CD4-positive, alpha-beta T cell treated with Interferon gamma for 1 hour (primary cell): Measurements from ENCODE around the gene HNRNPL.
"Not testable (repeated sequence)": the region's sequence is repeated elsewhere in the genome, so short reads cannot be mapped to it uniquely, and the experiment has no call there.

Source experiments
- DNase-seq: peaks from one replicate; pipeline ENCODE4 v3.0.0-alpha.2; 2020

The HNRNPL gene

DNA sequence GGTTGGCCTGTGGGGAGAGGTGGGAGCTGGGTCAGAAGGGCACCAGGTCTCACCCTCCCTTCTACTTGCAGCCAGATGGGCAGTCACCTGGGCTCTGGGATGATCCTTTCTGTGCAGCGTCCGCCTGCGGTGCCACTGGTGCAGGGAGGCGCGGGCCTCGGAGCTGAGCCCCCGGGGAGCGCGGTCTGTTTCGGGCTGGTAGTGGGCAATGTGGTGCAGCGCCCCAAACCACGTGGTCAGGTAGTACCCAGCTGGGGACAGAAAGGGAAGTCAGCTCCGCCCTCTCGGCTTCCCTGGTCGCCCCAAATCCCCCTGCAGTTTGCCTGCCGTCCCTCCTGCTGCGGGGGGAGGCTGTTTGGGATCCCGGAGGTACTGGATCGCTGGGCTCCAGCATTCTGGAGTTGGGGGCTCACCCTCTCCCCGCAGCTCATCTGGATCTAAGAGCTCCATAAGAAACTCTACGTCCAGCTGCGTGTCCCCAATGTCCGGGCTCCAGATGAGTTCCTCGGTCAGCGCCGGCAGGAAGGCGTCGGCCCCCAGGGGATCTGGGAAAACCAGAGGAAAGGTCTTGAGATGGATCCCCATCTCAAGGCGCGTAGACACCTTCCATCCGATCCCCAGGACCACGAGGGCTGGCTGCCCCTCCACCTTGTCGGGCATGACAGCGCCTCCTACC is 19.5 kb upstream of the HNRNPL start:
- peak; percentile 37 for DNase-seq

DNA sequence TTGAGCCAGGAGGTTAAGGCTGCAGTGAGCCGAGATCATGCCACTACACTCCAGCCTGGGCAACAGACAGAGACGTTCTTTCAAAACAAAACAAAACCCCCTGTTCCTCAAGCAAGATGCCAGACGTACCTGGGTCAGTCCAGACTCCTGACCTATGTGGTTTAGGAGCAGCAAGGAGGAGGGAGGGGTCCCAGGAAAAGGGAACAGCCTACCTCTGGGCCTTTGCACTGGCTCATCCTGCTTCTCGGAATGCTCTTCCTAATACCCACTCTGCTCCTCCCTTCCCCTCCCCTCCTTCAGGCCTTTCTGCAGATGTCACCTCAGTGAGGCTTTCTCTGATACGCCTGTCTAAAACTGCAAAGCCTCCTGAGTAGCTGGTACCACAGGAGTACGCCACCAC is 18.8 kb upstream of the HNRNPL start:
- DNase-seq: no peak

DNA sequence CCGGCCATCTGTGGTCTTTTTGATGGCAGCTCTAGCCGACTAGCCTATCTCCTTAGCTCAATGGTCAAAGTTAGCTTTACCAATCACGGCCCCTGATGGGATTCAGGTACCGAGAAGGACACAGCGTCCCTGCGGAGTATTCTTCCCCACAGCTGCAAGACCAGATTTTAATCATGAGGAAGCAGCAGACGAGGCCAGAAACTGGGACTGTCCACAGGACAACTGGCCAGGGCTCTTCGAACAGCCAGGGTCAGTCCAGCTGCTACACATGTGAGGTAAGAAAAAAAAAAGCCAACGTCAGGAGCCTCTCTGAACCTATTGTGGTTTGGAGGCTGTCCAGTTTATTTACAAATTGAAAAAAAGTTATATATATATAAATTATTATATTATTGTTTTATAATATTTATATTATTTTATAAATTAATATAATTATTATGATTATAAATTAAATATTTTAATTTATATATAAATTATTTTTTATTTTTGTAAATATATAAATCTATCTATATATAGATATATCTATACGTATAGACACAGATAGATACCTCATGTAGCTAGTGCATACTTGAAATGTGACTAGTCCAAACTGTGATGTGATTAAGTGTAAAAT is 17.5 kb upstream of the HNRNPL start:
- no peak for DNase-seq

DNA sequence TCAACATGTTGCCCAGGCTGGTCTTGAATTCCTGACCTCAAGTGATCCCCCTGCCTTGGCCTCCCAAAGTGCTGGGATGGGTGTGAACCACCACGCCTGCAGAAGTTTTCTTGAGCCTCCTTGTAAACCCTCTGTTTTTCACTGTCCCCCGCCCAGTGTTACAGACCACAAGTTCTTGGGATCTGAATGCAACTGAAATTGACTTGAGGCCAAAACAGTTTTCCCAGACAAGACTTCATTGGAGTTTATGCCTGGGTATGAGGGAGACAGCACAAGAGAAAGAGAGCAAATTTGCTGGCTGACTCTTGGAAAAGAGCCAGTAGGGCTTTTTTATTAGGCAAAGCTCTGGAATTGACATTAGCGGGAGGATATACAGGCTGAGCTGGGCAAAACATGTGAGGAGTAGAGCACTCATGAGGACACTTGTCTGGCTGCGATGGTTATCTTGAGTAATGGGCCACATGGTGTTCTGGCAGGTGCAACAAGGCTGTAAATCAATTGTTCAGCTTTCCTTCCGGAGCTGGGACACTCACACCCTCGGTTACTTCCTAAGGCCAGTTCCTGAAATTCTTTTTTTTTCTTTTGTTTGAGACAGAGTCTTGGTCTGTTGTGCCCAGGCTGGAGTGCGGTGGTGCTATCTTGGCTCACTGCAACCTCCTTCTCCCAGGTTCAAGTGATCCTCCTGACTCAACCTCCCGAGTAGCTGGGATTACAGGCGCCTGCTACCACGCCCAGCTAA is 12.7 kb upstream of the HNRNPL start:
- no peak for DNase-seq

DNA sequence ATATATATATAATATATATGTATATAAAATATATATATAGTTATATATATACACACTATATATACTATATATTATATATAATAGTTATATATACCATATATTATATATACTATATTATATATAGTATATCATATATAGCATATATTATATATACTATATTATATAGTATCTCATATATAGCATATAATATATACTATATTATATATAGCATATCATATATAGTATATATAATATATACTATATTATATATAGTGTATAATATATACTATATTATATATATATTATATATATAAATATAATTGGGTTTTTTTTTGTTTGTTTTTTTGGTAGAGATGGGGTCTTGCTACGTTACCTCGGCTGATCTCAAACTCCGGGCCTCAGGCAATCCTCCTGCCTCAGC is 11.6 kb upstream of the HNRNPL start:
- no peak for DNase-seq

DNA sequence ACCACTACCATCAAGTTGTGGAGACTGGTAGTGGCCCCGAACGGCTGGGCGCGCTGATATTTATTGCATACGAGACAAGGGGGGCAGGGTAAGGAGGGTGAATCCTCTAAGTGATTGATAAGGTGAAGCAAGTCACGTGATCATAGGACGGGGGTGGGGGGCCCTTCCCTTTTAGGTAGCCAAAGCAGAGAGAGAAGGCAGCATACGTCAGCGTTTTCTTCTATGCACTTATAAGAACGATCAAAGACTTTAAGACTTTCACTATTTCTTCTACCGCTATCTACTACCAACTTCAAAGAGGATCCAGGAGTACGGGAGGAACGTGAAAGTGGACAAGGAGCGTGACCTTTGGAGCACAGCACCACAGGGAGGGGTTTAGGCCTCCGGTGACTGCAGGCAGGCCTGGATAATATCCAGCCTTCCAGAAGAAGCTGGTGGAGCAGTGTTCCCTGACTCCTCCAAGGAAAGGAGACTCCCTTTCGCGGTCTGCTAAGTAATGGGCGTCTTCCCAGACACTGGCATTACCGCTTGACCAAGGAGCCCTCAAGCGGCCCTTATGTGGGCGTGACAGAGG is 9.9 kb upstream of the HNRNPL start:
- DNase-seq: not testable (repeated sequence)

DNA sequence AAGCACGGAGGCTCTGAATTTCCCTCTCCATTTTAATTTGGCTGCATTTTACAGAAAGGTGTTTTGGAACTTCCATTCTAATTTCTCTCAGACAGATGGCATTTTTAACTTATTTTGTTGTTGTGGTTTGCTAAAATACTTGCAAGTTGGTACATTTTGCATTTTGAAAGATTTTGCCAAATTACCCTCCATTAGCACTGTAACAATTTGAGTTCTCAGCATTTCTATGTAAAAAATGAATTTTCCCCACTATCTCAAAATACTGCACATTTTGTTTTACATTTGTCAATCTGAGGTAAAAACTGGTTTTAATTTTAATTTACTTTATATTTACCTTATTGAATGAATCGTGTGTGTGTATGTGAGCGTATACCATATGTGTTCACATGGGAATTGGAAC is 7.0 kb upstream of the HNRNPL start:
- no peak for DNase-seq

DNA sequence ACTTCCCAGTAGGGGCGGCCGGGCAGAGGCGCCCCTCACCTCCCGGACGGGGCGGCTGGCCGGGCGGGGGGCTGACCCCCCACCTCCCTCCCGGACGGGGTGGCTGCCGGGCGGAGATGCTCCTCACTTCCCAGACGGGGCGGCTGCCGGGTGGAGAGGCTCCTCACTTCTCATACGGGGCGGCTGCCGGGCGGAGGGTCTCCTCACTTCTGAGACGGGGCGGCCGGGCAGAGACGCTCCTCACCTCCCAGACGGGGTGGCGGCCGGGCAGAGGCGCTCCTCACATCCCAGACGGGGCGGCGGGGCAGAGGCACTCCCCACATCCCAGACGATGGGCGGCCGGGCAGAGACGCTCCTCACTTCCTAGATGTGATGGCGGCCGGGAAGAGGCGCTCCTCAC is 6.0 kb upstream of the HNRNPL start:
- not testable (repeated sequence) for DNase-seq

DNA sequence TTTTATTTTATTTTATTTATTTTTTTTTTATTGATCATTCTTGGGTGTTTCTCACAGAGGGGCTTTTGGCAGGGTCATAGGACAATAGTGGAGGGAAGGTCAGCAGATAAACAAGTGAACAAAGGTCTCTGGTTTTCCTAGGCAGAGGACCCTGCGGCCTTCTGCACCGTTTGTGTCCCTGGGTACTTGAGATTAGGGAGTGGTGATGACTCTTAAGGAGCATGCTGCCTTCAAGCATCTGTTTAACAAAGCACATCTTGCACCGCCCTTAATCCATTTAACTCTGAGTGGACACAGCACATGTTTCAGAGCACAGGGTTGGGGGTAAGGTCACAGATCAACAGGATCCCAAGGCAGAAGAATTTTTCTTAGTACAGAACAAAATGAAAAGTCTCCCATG is 5.2 kb upstream of the HNRNPL start:
- DNase-seq: not testable (repeated sequence)

DNA sequence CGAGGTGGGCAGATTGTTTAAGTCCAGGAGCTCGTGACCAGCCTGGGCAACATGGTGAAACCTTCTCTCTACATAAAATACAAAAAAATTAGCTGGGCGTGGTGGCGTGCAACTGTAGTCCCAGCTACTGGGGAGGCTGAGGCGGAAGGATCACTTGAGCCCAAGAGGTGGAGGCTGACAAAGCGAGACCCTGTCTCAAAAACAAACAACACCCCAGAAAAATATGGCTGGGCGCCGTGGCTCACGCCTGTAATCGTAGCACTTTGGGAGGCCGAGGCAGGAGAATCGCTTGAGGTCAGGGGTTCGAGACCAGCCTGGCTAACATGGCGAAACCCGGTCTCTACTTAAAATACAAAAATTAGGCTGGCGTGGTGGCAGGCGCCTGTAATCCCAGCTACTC is 3.4 kb upstream of the HNRNPL start:
- no peak for DNase-seq

DNA sequence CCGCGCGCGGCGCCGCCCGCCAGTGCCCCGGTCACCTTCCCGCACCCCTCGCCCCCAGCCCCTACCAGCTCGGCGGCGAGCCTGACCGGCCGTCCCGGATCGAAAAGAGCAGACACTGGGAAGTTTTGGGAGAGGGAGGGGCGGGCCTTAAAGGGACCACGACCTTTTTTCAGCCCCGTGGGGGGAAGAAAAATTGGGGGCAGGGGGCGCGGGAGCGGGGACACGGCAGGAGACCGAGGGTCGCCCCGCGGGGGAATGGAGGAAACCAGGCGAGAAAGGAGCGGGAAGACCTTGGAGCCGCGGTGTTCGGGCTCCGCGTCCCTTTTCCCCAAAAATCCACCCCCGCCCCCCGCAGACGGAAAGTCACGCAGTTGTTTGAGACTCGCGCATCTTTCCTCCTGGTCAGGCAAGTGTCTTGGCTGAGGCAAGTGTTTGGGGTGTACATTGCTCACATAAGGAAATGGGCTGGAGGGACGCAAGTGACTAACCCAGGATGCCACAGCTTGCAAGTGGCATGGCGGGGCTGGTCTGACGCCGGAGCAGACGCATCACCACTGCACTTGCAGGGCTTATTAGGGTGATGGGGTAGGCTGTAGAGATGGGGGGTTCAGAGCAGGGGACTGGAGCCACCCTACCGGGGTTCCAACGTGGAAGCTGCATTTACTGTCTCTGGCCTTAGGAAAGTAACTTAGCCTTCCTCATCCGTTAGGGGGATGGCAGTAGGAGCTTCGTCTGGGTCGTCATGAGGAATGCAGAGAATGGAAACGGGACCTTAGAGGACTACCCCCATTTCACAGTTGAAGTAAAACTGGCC is 2.7 kb upstream of the HNRNPL start:
- DNase-seq: peak; percentile 74

DNA sequence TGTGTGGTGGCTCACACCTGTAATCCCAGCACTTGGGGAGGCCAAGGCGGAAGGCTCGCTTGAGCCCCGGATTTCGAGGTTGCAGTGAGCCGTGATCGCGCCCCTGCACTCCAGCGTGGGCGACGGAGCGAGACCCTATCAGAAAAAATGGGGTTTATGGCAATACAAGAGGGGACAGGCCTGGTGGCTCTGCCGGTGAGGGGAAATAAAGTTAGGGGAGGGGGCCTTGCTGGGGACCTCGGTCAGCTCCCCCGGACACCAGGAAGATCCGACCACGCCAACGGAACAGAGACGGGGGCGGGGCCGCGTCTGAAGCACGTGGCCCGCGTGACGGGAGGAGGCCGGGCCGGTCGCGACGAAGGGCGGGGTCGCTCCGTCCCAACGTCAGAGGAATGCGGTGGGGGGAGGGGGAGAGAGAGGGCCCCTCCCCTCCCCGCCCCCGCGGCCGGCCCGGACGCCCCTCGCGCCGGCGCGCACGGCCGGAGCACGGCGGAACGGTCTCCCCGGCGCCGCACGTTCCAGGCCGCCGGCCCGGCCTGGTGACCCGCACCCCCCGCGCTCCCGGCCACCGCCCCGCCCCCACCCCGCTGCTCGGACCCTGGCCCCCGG is 1.9 kb upstream of the HNRNPL start:
- DNase-seq: peak; percentile 90

DNA sequence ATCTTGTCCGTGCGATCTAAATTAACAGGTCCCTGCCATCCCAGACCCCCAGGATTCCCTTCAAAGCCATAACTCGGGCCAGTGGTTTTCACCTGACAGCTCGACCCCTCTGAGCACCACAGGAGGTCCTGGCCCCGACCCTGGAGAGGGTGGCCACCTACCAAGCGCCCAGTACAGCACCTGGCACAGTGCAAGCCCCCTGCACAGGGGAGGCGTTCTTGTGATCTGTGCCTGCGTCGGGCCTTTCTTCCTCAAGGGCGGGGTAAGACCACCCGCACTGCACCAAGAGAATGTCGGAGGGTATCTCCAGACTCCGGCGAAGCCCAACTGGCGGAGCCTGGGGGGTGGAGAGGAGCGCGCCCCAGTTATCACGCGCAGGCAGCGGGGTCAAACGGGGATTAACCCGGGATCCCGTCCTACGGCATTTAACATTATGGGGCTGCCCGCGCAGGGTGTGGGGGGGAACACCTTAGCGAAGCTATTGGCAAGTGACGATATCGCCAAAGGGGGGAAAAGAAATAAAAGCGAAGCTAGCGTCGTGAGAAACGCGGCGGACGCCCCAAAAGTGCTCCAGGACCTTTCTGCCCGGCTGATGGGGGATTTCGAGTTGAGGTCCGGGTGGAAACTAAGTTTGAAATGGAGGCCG is 1.3 kb upstream of the HNRNPL start:
- DNase-seq: peak; percentile 48

DNA sequence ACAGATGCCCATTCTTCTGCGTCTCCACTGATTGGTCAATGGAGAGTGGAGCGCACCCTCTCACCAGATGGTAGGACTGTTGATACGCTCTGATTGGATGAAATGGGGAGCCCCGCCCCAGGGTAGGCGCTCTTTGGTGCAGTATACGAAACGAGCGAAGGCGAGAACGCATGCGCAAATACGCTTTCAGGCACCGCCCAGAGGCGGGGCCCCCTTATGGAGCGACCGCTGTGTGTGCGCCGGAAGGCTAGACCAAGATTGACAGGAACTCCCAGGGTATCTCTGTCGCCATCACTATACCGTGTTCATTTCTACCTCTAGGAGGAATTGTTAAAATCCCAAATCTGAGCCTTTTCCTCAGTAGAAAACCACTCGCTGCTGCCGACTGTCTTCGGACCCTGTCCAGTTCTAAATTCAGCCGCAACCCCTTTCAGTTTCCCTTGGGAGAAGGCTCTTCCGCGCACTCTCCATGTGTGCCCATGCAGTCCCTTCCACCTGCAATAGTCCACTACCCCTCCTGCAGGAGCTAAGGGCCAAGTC is 720 bp upstream of the HNRNPL start:
- DNase-seq: no peak

DNA sequence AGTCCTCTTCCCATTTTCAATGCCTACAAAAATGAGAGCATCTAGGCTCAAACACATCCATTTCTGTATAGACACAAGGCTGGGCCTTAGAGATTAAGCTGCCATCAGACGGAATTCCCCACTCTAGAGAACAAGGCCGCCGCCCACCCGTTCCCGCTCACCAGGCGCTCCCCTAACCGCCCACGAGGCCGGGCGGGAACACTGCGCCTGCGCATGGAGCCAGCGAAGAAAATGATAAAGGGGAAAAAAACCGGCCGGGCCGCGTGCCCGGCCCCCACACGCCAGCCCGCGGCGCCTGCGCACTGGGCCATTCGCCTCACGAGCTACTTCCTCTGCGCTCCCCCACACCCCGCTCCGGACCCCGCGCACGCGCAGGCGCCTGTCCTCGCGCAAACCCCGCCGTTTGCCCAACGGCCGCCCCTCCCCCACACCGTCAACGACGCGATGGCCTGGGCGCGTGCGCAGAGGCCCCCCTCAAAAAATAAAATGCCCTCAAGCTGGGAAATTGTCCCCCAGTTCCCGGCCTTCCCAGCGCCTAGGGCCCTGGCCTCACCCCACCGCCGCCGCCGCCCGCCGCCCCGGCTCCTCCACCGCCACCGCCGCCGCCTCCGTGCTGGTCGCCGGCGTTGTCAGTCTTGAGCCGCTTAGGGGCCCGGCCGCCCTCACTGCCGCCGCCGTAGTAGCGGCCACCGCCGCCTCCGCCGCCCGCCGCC is 483 bp downstream of the HNRNPL start:
- peak; percentile 98 for DNase-seq

DNA sequence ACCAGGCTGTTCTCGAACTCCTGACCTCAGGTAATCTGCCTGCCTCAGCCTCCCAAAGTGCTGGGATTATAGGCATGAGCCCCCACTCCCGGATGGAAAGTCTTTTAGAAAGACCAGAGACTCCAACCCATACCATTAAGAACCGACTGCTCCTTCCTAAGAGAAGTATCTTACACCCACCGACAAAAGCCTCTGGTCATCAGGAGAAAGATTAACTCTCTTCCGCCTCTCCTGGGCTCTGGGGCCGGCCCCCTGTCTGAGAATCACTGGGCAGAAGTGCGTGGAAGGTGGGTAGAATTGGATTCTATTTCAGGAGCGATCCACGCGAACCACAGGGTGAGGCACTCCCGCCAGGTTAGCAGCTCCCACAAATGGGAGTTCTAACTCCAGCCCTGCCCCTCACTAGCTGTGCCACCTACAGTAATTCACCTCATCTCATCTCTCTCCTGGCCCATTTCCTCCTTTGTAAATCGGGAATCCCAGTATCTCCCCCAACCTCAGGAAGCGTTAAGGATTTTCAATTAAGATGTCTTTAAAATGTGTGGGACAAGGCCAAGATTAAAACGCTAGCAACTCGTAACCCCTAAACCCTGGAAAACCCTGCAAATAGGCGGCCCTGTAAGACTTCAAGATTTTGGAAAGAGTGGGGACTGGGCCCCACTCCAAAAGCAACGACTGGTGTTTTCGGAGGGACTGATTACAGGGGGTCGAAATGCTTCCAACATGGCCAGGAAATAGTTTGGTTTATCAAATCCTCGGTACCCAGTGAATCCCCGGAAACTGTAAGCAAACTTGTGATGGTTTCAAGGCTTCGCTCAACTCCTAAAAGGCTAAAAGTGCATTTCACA is 1.3 kb downstream of the HNRNPL start:
- no peak for DNase-seq

DNA sequence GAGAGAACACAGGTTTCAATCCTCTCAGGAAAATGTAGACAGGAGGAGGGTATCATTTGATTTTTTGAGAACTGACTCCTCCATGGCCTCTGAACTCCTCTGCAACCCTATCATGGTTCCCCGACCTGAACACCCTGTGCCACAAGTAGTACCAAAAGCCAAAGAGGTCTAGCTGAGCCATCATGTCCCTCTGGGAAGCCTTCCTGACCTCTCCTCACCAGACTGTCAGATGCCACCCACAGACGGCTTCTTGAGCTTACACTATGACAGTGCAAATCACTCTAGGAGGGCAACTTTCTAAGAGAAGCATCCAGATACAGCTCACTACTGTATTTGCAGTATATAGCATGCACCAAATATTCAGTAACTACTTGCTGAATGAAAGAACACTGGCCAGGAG is 3.7 kb downstream of the HNRNPL start:
- DNase-seq: no peak

DNA sequence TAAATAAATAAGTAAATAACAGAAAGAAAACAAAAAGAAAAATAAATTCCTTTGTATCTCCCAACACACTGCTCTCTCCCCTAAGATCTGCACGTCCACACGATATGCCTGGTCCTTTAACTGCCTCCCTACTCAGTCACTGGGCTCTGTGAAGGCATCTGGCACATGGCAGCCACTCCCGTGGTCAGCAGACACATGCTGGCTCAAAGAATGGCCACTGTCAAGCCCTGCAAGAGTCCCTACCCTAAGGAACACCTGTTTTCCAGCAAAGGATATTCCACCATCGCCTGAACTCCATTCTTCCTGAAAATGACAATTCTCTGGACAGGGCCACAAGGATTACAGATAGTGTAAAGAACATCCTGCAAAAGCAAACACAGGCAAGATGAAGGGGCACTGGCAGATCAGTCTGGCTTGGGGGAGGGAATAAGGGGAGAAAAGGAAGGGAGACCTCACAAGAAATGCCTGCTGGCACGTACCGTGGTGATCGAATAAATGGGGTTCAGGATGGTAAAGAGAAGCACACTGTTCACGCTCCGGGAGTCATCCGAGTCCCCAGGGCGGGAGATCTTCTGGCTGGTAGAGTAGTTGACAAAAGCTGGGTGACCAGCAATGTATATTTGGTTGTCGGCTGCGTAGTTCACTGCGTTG is 4.3 kb downstream of the HNRNPL start:
- no peak for DNase-seq

DNA sequence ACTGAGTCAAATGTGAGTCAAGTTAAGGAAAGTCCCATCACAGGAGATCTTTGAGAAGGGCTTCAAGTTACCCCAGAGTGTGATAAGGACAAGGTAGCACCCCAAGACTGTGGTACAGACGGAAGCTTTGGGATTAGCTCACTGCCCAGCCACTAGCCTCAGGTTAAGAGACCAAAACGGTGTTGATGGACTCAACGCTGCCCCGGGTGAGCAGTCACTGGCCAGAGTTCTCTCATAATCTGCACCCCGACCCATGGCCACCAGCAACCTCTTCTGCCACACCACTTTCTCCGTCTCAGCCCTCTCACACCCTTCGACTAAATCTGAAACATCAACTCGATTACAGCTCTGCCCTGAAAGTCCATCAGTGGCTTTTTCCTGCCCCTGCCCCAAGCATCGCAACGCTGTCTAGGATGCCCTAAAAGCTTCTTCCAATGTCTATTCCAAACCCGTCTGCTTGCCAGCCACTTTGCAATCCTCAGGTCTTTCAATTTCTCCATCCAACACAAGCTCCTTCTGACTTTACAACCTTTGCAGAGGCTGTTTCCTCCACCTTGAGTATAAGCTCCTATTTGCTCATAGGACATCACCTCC is 5.6 kb downstream of the HNRNPL start:
- DNase-seq: no peak
